Gastroesophageal sphincter (tissue), 3 donors: ENCODE results near the gene PARN.

Experiments
- POLR2A ChIP-seq, 2 donors: fragments of 450-650 bp; IDR thresholded peaks; one replicate each; pipeline ENCODE4 v1.6.1; 2017; ENCODE audit warnings: antibody characterized with exemption in 2 of 2, mild to moderate bottlenecking in 2 of 2, moderate library complexity in 1 of 2
- POLR2AphosphoS5 ChIP-seq: sonication (generic); formaldehyde crosslinking; IDR thresholded peaks from one replicate; pipeline ENCODE4 v1.6.1; 2017; ENCODE audit warnings: antibody characterized with exemption
- TF ChIP-seq, protein P1 (sequence below), 4 experiments: fragments of 200-600 bp in 2 of 4; fragments of 450-650 bp in 2 of 4; sonication (generic) in 1 of 4; IDR thresholded peaks; one replicate each; pipeline ENCODE4 v1.5.1; 2017 to 2019; ENCODE audit warnings: antibody characterized with exemption in 4 of 4, mild to moderate bottlenecking in 2 of 4, moderate library complexity in 2 of 4

DNA sequence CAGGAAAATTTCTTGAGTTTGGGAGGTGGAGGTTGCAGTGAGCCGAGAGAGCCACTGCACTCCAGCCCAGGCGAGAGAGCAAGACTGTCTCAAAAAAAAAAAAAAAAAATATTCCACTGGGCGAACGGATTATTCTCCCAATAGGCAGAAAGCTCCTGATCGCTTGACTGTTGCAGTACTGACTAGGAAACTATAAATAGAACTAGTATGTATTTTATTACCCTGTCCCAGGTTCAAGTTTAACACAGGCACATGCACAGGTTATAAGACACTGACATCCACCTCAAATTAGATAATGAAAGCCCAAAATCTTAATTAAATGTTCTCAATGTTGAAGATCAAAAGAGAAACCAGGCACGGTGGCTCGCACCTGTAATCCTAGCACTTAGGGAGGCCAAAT lies 11.5 kb downstream of the PARN start:
- TF ChIP-seq, protein P1, sequence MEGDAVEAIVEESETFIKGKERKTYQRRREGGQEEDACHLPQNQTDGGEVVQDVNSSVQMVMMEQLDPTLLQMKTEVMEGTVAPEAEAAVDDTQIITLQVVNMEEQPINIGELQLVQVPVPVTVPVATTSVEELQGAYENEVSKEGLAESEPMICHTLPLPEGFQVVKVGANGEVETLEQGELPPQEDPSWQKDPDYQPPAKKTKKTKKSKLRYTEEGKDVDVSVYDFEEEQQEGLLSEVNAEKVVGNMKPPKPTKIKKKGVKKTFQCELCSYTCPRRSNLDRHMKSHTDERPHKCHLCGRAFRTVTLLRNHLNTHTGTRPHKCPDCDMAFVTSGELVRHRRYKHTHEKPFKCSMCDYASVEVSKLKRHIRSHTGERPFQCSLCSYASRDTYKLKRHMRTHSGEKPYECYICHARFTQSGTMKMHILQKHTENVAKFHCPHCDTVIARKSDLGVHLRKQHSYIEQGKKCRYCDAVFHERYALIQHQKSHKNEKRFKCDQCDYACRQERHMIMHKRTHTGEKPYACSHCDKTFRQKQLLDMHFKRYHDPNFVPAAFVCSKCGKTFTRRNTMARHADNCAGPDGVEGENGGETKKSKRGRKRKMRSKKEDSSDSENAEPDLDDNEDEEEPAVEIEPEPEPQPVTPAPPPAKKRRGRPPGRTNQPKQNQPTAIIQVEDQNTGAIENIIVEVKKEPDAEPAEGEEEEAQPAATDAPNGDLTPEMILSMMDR (IDR thresholded peaks at IDR 0.05) = no peak
- TF ChIP-seq POLR2AphosphoS5 = no peak
- no peak for TF ChIP-seq POLR2A (IDR thresholded peaks at IDR 0.05)
